Measurements from ENCODE around the gene TSPAN14. TPM values are rescaled to one million over a fixed set of nuclear protein-coding genes. Genes with fewer than 3 reads are reported as not detected.

Gene TSPAN14
- total RNA-seq, 1 experiment from 2014 or later: 40.4 TPM

- Histone ChIP-seq H3K27me3 (no peaks in the 10 kb centered on the region), H3K4me3 (no peak overlapping the region), H3K36me3 (peaks cover 23% of the 10 kb centered on the region), H3K4me1 (no peaks in the 10 kb centered on the region), H3K9me3 (replicated peaks) (no peaks in the 10 kb centered on the region), H3K27ac (no peak overlapping the region)
- DNase-seq: no peak
Measured at GRCh38 chr10:80518143-80518806, 64.2 kb downstream of the TSPAN14 start.

GRCh38 chr10:80518807-80519360 lies 64.8 kb downstream of the TSPAN14 start:
- Histone ChIP-seq H3K4me3 (no peak overlapping the region), H3K36me3 (peaks cover 17% of the 10 kb centered on the region), H3K27me3 (no peaks in the 10 kb centered on the region), H3K4me1 (no peaks in the 10 kb centered on the region), H3K9me3 (replicated peaks) (no peaks in the 10 kb centered on the region), H3K27ac (no peak overlapping the region)
- peak in 1 of 2 experiments; percentile 42 for DNase-seq

GRCh38 chr10:80519936-80520650 lies 66.0 kb downstream of the TSPAN14 start:
- Histone ChIP-seq H3K27ac (no peak overlapping the region), H3K9me3 (replicated peaks) (no peaks in the 10 kb centered on the region), H3K36me3 (peaks cover 11% of the 10 kb centered on the region), H3K4me1 (no peaks in the 10 kb centered on the region), H3K4me3 (no peak overlapping the region), H3K27me3 (no peaks in the 10 kb centered on the region)
- DNase-seq: no peak

GRCh38 chr10:80520661-80521470 lies 66.8 kb downstream of the TSPAN14 start:
- Histone ChIP-seq H3K9me3 (replicated peaks) (no peaks in the 10 kb centered on the region), H3K27me3 (no peaks in the 10 kb centered on the region), H3K36me3 (peaks cover 10% of the 10 kb centered on the region), H3K4me1 (no peaks in the 10 kb centered on the region), H3K4me3 (no peak overlapping the region), H3K27ac (no peak overlapping the region)
- DNase-seq: peak in 1 of 2 experiments; percentile 21

- Histone ChIP-seq H3K9me3 (replicated peaks) (no peaks in the 10 kb centered on the region), H3K27me3 (no peaks in the 10 kb centered on the region), H3K36me3 (peaks cover 5% of the 10 kb centered on the region), H3K27ac (no peak overlapping the region), H3K4me1 (no peaks in the 10 kb centered on the region), H3K4me3 (no peak overlapping the region)
- no peak for DNase-seq
Measured at GRCh38 chr10:80522756-80523363, 68.8 kb downstream of the TSPAN14 start.

GRCh38 chr10:80523773-80524172 lies 69.7 kb downstream of the TSPAN14 start:
- no peaks in the 10 kb centered on the region for H3K9me3 ChIP-seq (replicated peaks)
- no peak for DNase-seq
- no peak overlapping the region for H3K4me3 ChIP-seq
- H3K27ac ChIP-seq: no peak overlapping the region
- H3K36me3 ChIP-seq: 0 out of 2 replicates have a peak, but pooled peaks cover 2% of the 10 kb centered on the region
- H3K27me3 ChIP-seq: no peaks in the 10 kb centered on the region
- H3K4me1 ChIP-seq: no peaks in the 10 kb centered on the region

- Histone ChIP-seq H3K4me1 (no peaks in the 10 kb centered on the region), H3K36me3 (0 out of 2 replicates have a peak, but pooled peaks cover 2% of the 10 kb centered on the region), H3K4me3 (no peak overlapping the region), H3K9me3 (replicated peaks) (no peaks in the 10 kb centered on the region), H3K27ac (no peak overlapping the region), H3K27me3 (no peaks in the 10 kb centered on the region)
- no peak for DNase-seq
Measured at GRCh38 chr10:80524190-80524909, 70.2 kb downstream of the TSPAN14 start.

GRCh38 chr10:80526218-80526617 lies 72.1 kb downstream of the TSPAN14 start:
- Histone ChIP-seq H3K27me3 (no peaks in the 10 kb centered on the region), H3K9me3 (replicated peaks) (no peaks in the 10 kb centered on the region), H3K4me1 (no peaks in the 10 kb centered on the region), H3K36me3 (0 out of 2 replicates have a peak, but pooled peaks cover 2% of the 10 kb centered on the region), H3K27ac (no peak overlapping the region), H3K4me3 (no peak overlapping the region)
- no peak for DNase-seq

- H3K36me3 ChIP-seq: 0 out of 2 replicates have a peak, but pooled peaks cover 2% of the 10 kb centered on the region
- H3K4me1 ChIP-seq: no peaks in the 10 kb centered on the region
- H3K27me3 ChIP-seq: no peaks in the 10 kb centered on the region
- no peak for DNase-seq
- no peak overlapping the region for H3K27ac ChIP-seq
- H3K9me3 ChIP-seq (replicated peaks): no peaks in the 10 kb centered on the region
- no peak overlapping the region for H3K4me3 ChIP-seq
Measured at GRCh38 chr10:80526742-80527141, 72.6 kb downstream of the TSPAN14 start.

GRCh38 chr10:80528185-80528700 lies 74.1 kb downstream of the TSPAN14 start:
- Histone ChIP-seq H3K36me3 (no peaks in the 10 kb centered on the region), H3K9me3 (replicated peaks) (no peaks in the 10 kb centered on the region), H3K4me1 (no peaks in the 10 kb centered on the region), H3K4me3 (no peak overlapping the region), H3K27me3 (no peaks in the 10 kb centered on the region), H3K27ac (no peak overlapping the region)
- DNase-seq: no peak

GRCh38 chr10:80528901-80529300 lies 74.8 kb downstream of the TSPAN14 start:
- Histone ChIP-seq H3K27ac (no peak overlapping the region), H3K4me1 (no peaks in the 10 kb centered on the region)

GRCh38 chr10:80529604-80530003 lies 75.5 kb downstream of the TSPAN14 start:
- H3K4me1 ChIP-seq: no peaks in the 10 kb centered on the region
- H3K9me3 ChIP-seq (replicated peaks): no peaks in the 10 kb centered on the region
- H3K27me3 ChIP-seq: no peaks in the 10 kb centered on the region
- H3K27ac ChIP-seq: no peak overlapping the region
- no peak for DNase-seq
- no peak overlapping the region for H3K4me3 ChIP-seq
- no peaks in the 10 kb centered on the region for H3K36me3 ChIP-seq

More at GRCh38 chr10:80528901-80529300, 74.8 kb downstream of the TSPAN14 start:
- H3K27me3 ChIP-seq: no peaks in the 10 kb centered on the region
- DNase-seq: no peak
- H3K4me3 ChIP-seq: no peak overlapping the region
- H3K36me3 ChIP-seq: no peaks in the 10 kb centered on the region
- H3K9me3 ChIP-seq (replicated peaks): no peaks in the 10 kb centered on the region

GRCh38 chr10:80530251-80530650 lies 76.1 kb downstream of the TSPAN14 start:
- H3K36me3 ChIP-seq: no peaks in the 10 kb centered on the region
- peak; percentile 26 to 29 for DNase-seq
- H3K27ac ChIP-seq: no peak overlapping the region
- no peak overlapping the region for H3K4me3 ChIP-seq
- no peaks in the 10 kb centered on the region for H3K4me1 ChIP-seq
- H3K27me3 ChIP-seq: no peaks in the 10 kb centered on the region
- no peaks in the 10 kb centered on the region for H3K9me3 ChIP-seq (replicated peaks)

GRCh38 chr10:80530816-80531215 lies 76.7 kb downstream of the TSPAN14 start:
- H3K27me3 ChIP-seq: no peaks in the 10 kb centered on the region

More at GRCh38 chr10:80530816-80531215, 76.7 kb downstream of the TSPAN14 start:
- no peak overlapping the region for H3K27ac ChIP-seq
- DNase-seq: no peak
- no peaks in the 10 kb centered on the region for H3K4me1 ChIP-seq
- no peak overlapping the region for H3K4me3 ChIP-seq
- no peaks in the 10 kb centered on the region for H3K9me3 ChIP-seq (replicated peaks)
- no peaks in the 10 kb centered on the region for H3K36me3 ChIP-seq
